Stimulated activated CD4-positive, alpha-beta T cell treated with anti-CD3 and anti-CD28 coated beads, Interleukin-1b, Interleukin-23, amount 100 ng/mL, for 4 hours (primary cell): ENCODE results near the gene ANP32B.

Source experiments
- DNase-seq, 2 donors: peaks; one replicate each; pipeline ENCODE4 v3.0.0-alpha.2; 2020; ENCODE audit warnings: low read depth in 2 of 2

ANP32B gene

GRCh38 chr9:98031169-98031568 is 48.0 kb downstream of the ANP32B start:
- no peak for DNase-seq

- no peak for DNase-seq
Measured at GRCh38 chr9:98031935-98032334, 48.8 kb downstream of the ANP32B start.

- peak; percentile 85 to 95 for DNase-seq
Measured at GRCh38 chr9:98034593-98035546, 51.7 kb downstream of the ANP32B start.

GRCh38 chr9:98037357-98037756 is 54.2 kb downstream of the ANP32B start:
- no peak for DNase-seq

GRCh38 chr9:98038958-98039357 is 55.8 kb downstream of the ANP32B start:
- DNase-seq, result no peak

- no peak for DNase-seq
Measured at GRCh38 chr9:98039607-98040017, 56.5 kb downstream of the ANP32B start.

- DNase-seq, result no peak
Measured at GRCh38 chr9:98040212-98040611, 57.1 kb downstream of the ANP32B start.

- DNase-seq, result no peak
Measured at GRCh38 chr9:98043915-98044314, 60.8 kb downstream of the ANP32B start.

- peak in 1 of 2 donors; percentile 20 for DNase-seq
Measured at GRCh38 chr9:98045234-98046179, 62.4 kb downstream of the ANP32B start.

- no peak for DNase-seq
Measured at GRCh38 chr9:98046180-98046543, 63.0 kb downstream of the ANP32B start.

- DNase-seq, result no peak
Measured at GRCh38 chr9:98047002-98047401, 63.9 kb downstream of the ANP32B start.

- no peak for DNase-seq
Measured at GRCh38 chr9:98049288-98050072, 66.3 kb downstream of the ANP32B start.

GRCh38 chr9:98050351-98050750 is 67.2 kb downstream of the ANP32B start:
- DNase-seq, result no peak

GRCh38 chr9:98054376-98054951 is 71.3 kb downstream of the ANP32B start:
- no peak for DNase-seq

GRCh38 chr9:98056269-98057137 is 73.4 kb downstream of the ANP32B start, which contains the start of gene NANS:
NANS (plus strand) TSS chr9:98056732; CDS start chr9:98056809, 77 bp downstream.
- peak; percentile 88 for DNase-seq

GRCh38 chr9:98057138-98057799 is 74.1 kb downstream of the ANP32B start:
- peak in 1 of 2 donors; percentile 18 for DNase-seq

GRCh38 chr9:98062161-98062560 is 79.0 kb downstream of the ANP32B start:
- DNase-seq, result no peak

GRCh38 chr9:98064623-98065392 is 81.7 kb downstream of the ANP32B start:
- no peak for DNase-seq
